HG03045 (cell line): Measurements from ENCODE around the gene BOD1.
A peak's percentile ranks its signal among the peaks of the same experiment; 100 is the strongest.

Experiments used
- ATAC-seq: cut with Tn5 transposase; IDR thresholded peaks from one replicate; pipeline ENCODE4 v1.9.1; 2021; ENCODE audit warnings: mild to moderate bottlenecking, moderate library complexity; ENCODE audit not compliant: unreplicated experiment

Gene BOD1

GRCh38 chr5:173578947-173579615, 37.4 kb downstream of the BOD1 start:
- ATAC-seq, result no peak

- ATAC-seq, result no peak
These were observed 38.6 kb downstream of the BOD1 start for GRCh38 chr5:173577817-173578216.

- no peak for ATAC-seq
These were observed 39.3 kb downstream of the BOD1 start for GRCh38 chr5:173577166-173577565.

- ATAC-seq, result no peak
These were observed 40.5 kb downstream of the BOD1 start for GRCh38 chr5:173575985-173576384.

- no peak for ATAC-seq
These were observed 41.5 kb downstream of the BOD1 start for GRCh38 chr5:173574983-173575382.

- peak; percentile 76 for ATAC-seq
These were observed 43.1 kb downstream of the BOD1 start for GRCh38 chr5:173573126-173573960.

- ATAC-seq, result no peak
These were observed 43.9 kb downstream of the BOD1 start for GRCh38 chr5:173572431-173573125.

GRCh38 chr5:173570321-173571090, 45.9 kb downstream of the BOD1 start:
- no peak for ATAC-seq

GRCh38 chr5:173568703-173569102, 47.7 kb downstream of the BOD1 start:
- no peak for ATAC-seq

GRCh38 chr5:173568128-173568527, 48.3 kb downstream of the BOD1 start:
- ATAC-seq, result no peak

GRCh38 chr5:173567548-173567947, 48.9 kb downstream of the BOD1 start:
- ATAC-seq, result no peak

GRCh38 chr5:173565491-173566072, 50.9 kb downstream of the BOD1 start:
- no peak for ATAC-seq

- no peak for ATAC-seq
These were observed 52.3 kb downstream of the BOD1 start for GRCh38 chr5:173564106-173564505.

GRCh38 chr5:173563246-173563645, 53.2 kb downstream of the BOD1 start:
- ATAC-seq, result no peak

- no peak for ATAC-seq
These were observed 54.0 kb downstream of the BOD1 start for GRCh38 chr5:173562451-173562850.
